ENCODE measurements around the gene WHRN. TPM values are rescaled to one million over a fixed set of nuclear protein-coding genes. Genes with fewer than 3 reads are reported as not detected.

Gene WHRN
- total RNA-seq, 1 donor, result 5.4 TPM

- no peak for DNase-seq (ENCODE audit: low read depth in 2 of 3, low spot score in 2 of 3)
These were observed 10.3 kb upstream of the WHRN start for GRCh38 chr9:114515528-114515927.

GRCh38 chr9:114513959-114514267, 8.6 kb upstream of the WHRN start:
- no peak for DNase-seq (ENCODE audit: low read depth in 2 of 3, low spot score in 2 of 3)

GRCh38 chr9:114513055-114513958, 8.0 kb upstream of the WHRN start:
- peak in 1 of 3 donors; percentile 39 for DNase-seq (ENCODE audit: low read depth in 2 of 3, low spot score in 2 of 3)

- no peak for DNase-seq (ENCODE audit: low read depth in 2 of 3, low spot score in 2 of 3)
These were observed 7.0 kb upstream of the WHRN start for GRCh38 chr9:114511978-114512874.

- DNase-seq (ENCODE audit: low read depth in 2 of 3, low spot score in 2 of 3), result peak in 2 of 3 donors; percentile 52 to 73
These were observed 2.5 kb upstream of the WHRN start for GRCh38 chr9:114507726-114508125.

- DNase-seq (ENCODE audit: low read depth in 2 of 3, low spot score in 2 of 3), result no peak
These were observed 763 bp upstream of the WHRN start for GRCh38 chr9:114506082-114506390.

GRCh38 chr9:114504341-114505186, 709 bp downstream of the WHRN start:
- peak in 2 of 3 donors; percentile 37 to 49 for DNase-seq (ENCODE audit: low read depth in 2 of 3, low spot score in 2 of 3)

GRCh38 chr9:114503522-114504340, 1.5 kb downstream of the WHRN start:
- DNase-seq (ENCODE audit: low read depth in 2 of 3, low spot score in 2 of 3), result no peak

- no peak for DNase-seq (ENCODE audit: low read depth in 2 of 3, low spot score in 2 of 3)
These were observed 2.3 kb downstream of the WHRN start for GRCh38 chr9:114503009-114503408.

GRCh38 chr9:114501796-114502682, 3.2 kb downstream of the WHRN start:
- DNase-seq (ENCODE audit: low read depth in 2 of 3, low spot score in 2 of 3), result no peak

GRCh38 chr9:114500697-114501292, 4.5 kb downstream of the WHRN start:
- no peak for DNase-seq (ENCODE audit: low read depth in 2 of 3, low spot score in 2 of 3)

GRCh38 chr9:114499941-114500696, 5.2 kb downstream of the WHRN start:
- DNase-seq (ENCODE audit: low read depth in 2 of 3, low spot score in 2 of 3), result no peak

GRCh38 chr9:114499528-114499927, 5.7 kb downstream of the WHRN start:
- DNase-seq (ENCODE audit: low read depth in 2 of 3, low spot score in 2 of 3), result no peak

GRCh38 chr9:114497727-114498382, 7.4 kb downstream of the WHRN start:
- DNase-seq (ENCODE audit: low read depth in 2 of 3, low spot score in 2 of 3), result no peak

GRCh38 chr9:114497236-114497635, 8.0 kb downstream of the WHRN start:
- DNase-seq (ENCODE audit: low read depth in 2 of 3, low spot score in 2 of 3), result peak in 1 of 3 donors; percentile 47

- no peak for DNase-seq (ENCODE audit: low read depth in 2 of 3, low spot score in 2 of 3)
These were observed 9.3 kb downstream of the WHRN start for GRCh38 chr9:114496011-114496410.

GRCh38 chr9:114494776-114495569, 10.3 kb downstream of the WHRN start:
- no peak for DNase-seq (ENCODE audit: low read depth in 2 of 3, low spot score in 2 of 3)

Measured in hematopoietic multipotent progenitor cell (in vitro differentiated cells).